ENCODE measurements around the gene PODXL2.

GRCh38 chr3:127712881-127713771 lies 84.1 kb downstream of the PODXL2 start:
- no peak for TF ChIP-seq CTCF (conservative IDR thresholded peaks at IDR 0.05)
- TF ChIP-seq ZFX (IDR thresholded peaks at IDR 0.05): no peak

Data from C4-2B (cell line).